ENCODE measurements around the gene ACVR1. TPM values are rescaled to one million over a fixed set of nuclear protein-coding genes. Genes with fewer than 3 reads are reported as not detected.

ACVR1 gene
- total and polyA plus RNA-seq, 4 donors = 21.1 to 24.8 (median 23.2) TPM

- H3K4me1 ChIP-seq (ENCODE audit: control insufficient read depth, insufficient read depth, low read length) = peaks cover 21% of the 10 kb centered on the region
- WGBS (ENCODE audit: insufficient coverage) = 33% methylated on average over 10 of the region's 13 CpGs
- peak in 3 of 6 donors; percentile 48 to 81 (median 77) for DNase-seq (ENCODE audit: low read depth in 4 of 6, low spot score in 6 of 6)
Measured at GRCh38 chr2:157837851-157838441, 38.2 kb downstream of the ACVR1 start.

GRCh38 chr2:157836531-157836930, 39.6 kb downstream of the ACVR1 start:
- Histone ChIP-seq H3K4me3 (ENCODE audit: low read depth, low read length) (no peak overlapping the region), H3K36me3 (ENCODE audit: control insufficient read depth, insufficient read depth, low read length) (no peaks in the 10 kb centered on the region), H3K27ac (ENCODE audit: low read depth, low read length) (no peak overlapping the region), H3K27me3 (ENCODE audit: control insufficient read depth, insufficient read depth, low read length) (no peaks in the 10 kb centered on the region), H3K9me3 (ENCODE audit: control insufficient read depth, insufficient read depth, low read length) (no peaks in the 10 kb centered on the region), H3K4me1 (ENCODE audit: control insufficient read depth, insufficient read depth, low read length) (peaks cover 21% of the 10 kb centered on the region)
- WGBS (ENCODE audit: insufficient coverage) = 84% methylated on average over 3 of the region's 3 CpGs
- DNase-seq (ENCODE audit: low read depth in 4 of 6, low spot score in 6 of 6) = no peak

More at GRCh38 chr2:157837851-157838441, 38.2 kb downstream of the ACVR1 start:
- H3K9me3 ChIP-seq (ENCODE audit: control insufficient read depth, insufficient read depth, low read length) = no peaks in the 10 kb centered on the region
- no peaks in the 10 kb centered on the region for H3K27me3 ChIP-seq (ENCODE audit: control insufficient read depth, insufficient read depth, low read length)
- H3K27ac ChIP-seq (ENCODE audit: low read depth, low read length) = peak overlapping the region; percentile 54
- H3K4me3 ChIP-seq (ENCODE audit: low read depth, low read length) = peak overlapping the region; percentile 9
- no peaks in the 10 kb centered on the region for H3K36me3 ChIP-seq (ENCODE audit: control insufficient read depth, insufficient read depth, low read length)

DNA sequence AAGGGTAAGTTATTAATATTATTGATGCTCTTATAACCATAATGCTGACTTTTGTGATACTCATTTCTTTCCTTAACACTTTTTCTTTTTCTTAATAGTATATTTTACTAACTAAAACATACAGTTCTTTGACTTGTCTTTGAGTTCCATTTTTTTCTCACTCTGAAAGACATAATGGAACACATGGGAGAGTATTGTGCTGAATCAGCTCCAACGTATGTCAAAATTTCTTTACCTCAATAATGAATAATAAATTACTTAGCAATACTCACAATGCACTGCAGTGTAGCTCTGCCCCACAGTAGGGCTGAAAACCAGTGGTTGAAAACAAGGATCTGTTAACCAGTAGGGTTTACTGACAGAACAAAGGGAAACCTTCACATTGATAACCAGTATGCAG, 40.7 kb downstream of the ACVR1 start:
- DNase-seq (ENCODE audit: low read depth in 4 of 6, low spot score in 6 of 6) = no peak
- Histone ChIP-seq H3K36me3 (ENCODE audit: control insufficient read depth, insufficient read depth, low read length) (no peaks in the 10 kb centered on the region), H3K4me3 (ENCODE audit: low read depth, low read length) (no peak overlapping the region), H3K27ac (ENCODE audit: low read depth, low read length) (no peak overlapping the region), H3K4me1 (ENCODE audit: control insufficient read depth, insufficient read depth, low read length) (peaks cover 17% of the 10 kb centered on the region), H3K9me3 (ENCODE audit: control insufficient read depth, insufficient read depth, low read length) (no peaks in the 10 kb centered on the region), H3K27me3 (ENCODE audit: control insufficient read depth, insufficient read depth, low read length) (no peaks in the 10 kb centered on the region)
- WGBS (ENCODE audit: insufficient coverage) = no CpG with 5 or more reads among the region's 1 CpG

DNA sequence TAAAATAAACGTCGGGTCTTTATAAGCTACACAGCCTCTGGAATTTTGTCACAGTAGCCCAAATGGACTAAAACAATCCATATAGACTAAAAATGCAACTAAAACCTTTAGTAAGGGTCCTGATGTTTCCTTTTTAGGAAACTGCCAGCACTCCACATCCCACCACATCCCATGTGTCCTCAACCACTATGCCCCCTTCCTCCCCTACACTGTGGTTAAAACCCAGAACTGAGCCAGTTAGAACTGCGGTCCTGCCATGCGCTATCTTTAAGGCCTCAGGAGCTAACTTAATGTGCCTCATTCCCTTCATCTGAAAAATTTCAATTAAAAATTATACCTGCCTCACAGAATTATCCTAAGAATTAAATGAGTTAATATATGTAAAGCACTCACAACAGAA, 41.1 kb downstream of the ACVR1 start:
- H3K36me3 ChIP-seq (ENCODE audit: control insufficient read depth, insufficient read depth, low read length) = no peaks in the 10 kb centered on the region
- no peaks in the 10 kb centered on the region for H3K9me3 ChIP-seq (ENCODE audit: control insufficient read depth, insufficient read depth, low read length)
- no peak for DNase-seq (ENCODE audit: low read depth in 4 of 6, low spot score in 6 of 6)
- H3K4me3 ChIP-seq (ENCODE audit: low read depth, low read length) = no peak overlapping the region
- 88% methylated on average over 2 of the region's 4 CpGs for WGBS (ENCODE audit: insufficient coverage)
- no peaks in the 10 kb centered on the region for H3K27me3 ChIP-seq (ENCODE audit: control insufficient read depth, insufficient read depth, low read length)
- H3K27ac ChIP-seq (ENCODE audit: low read depth, low read length) = no peak overlapping the region
- H3K4me1 ChIP-seq (ENCODE audit: control insufficient read depth, insufficient read depth, low read length) = peaks cover 17% of the 10 kb centered on the region

GRCh38 chr2:157833721-157834120, 42.4 kb downstream of the ACVR1 start:
- H3K4me3 ChIP-seq (ENCODE audit: low read depth, low read length) = no peak overlapping the region
- DNase-seq (ENCODE audit: low read depth in 4 of 6, low spot score in 6 of 6) = no peak
- no peaks in the 10 kb centered on the region for H3K9me3 ChIP-seq (ENCODE audit: control insufficient read depth, insufficient read depth, low read length)
- no CpG with 5 or more reads among the region's 1 CpG for WGBS (ENCODE audit: insufficient coverage)
- no peaks in the 10 kb centered on the region for H3K36me3 ChIP-seq (ENCODE audit: control insufficient read depth, insufficient read depth, low read length)
- peaks cover 8% of the 10 kb centered on the region for H3K4me1 ChIP-seq (ENCODE audit: control insufficient read depth, insufficient read depth, low read length)
- H3K27ac ChIP-seq (ENCODE audit: low read depth, low read length) = no peak overlapping the region
- H3K27me3 ChIP-seq (ENCODE audit: control insufficient read depth, insufficient read depth, low read length) = no peaks in the 10 kb centered on the region

GRCh38 chr2:157831573-157832315, 44.4 kb downstream of the ACVR1 start:
- no peaks in the 10 kb centered on the region for H3K4me1 ChIP-seq (ENCODE audit: control insufficient read depth, insufficient read depth, low read length)
- WGBS (ENCODE audit: insufficient coverage) = 85% methylated on average over 2 of the region's 3 CpGs
- no peak overlapping the region for H3K4me3 ChIP-seq (ENCODE audit: low read depth, low read length)
- no peak for DNase-seq (ENCODE audit: low read depth in 4 of 6, low spot score in 6 of 6)
- no peaks in the 10 kb centered on the region for H3K27me3 ChIP-seq (ENCODE audit: control insufficient read depth, insufficient read depth, low read length)
- no peak overlapping the region for H3K27ac ChIP-seq (ENCODE audit: low read depth, low read length)
- no peaks in the 10 kb centered on the region for H3K9me3 ChIP-seq (ENCODE audit: control insufficient read depth, insufficient read depth, low read length)
- H3K36me3 ChIP-seq (ENCODE audit: control insufficient read depth, insufficient read depth, low read length) = no peaks in the 10 kb centered on the region

DNA sequence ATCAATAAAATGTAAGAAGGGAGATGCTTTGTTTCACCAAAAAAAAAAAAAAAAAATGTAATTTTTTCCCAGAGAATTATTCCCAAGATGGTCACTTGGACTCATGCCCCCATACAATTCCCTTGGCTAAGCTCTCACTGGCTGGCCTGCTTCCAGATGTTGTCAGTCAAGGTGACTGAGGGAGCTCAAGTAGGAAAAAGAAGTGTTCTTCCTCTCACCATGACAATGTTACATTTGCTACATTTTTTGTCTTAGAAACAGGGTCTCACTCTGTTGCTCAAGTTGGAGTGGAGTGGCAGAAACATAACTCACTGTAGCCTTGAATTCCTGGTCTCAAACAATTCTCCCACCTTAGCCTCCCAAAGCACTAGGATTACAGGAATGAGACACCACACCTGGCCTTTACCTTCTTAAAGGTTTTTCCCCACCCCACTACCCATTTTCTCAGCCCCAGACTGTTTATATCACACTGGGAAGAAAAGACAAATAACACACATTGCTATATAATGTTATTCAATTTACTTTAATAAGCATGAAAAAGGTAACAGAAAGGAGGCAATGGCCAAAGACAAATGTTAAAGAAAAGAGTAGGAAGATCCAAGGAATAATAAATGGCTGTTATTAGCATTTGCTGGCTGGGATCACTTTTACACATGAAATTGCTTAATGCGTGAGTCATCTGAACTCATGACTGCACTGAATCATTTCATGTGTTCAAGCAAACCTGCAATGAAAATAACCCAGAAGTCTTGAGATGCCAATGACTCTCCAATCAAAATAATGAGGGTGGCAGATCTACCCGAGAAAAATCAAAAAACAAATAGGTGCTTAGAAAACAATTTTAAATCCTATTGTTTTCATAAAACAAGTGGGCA, 45.2 kb downstream of the ACVR1 start:
- no peak overlapping the region for H3K27ac ChIP-seq (ENCODE audit: low read depth, low read length)
- H3K4me3 ChIP-seq (ENCODE audit: low read depth, low read length) = no peak overlapping the region
- H3K36me3 ChIP-seq (ENCODE audit: control insufficient read depth, insufficient read depth, low read length) = no peaks in the 10 kb centered on the region
- no peaks in the 10 kb centered on the region for H3K9me3 ChIP-seq (ENCODE audit: control insufficient read depth, insufficient read depth, low read length)
- no peaks in the 10 kb centered on the region for H3K4me1 ChIP-seq (ENCODE audit: control insufficient read depth, insufficient read depth, low read length)
- DNase-seq (ENCODE audit: low read depth in 4 of 6, low spot score in 6 of 6) = peak in 1 of 6 donors; percentile 46
- no CpG with 5 or more reads among the region's 2 CpGs for WGBS (ENCODE audit: insufficient coverage)
- H3K27me3 ChIP-seq (ENCODE audit: control insufficient read depth, insufficient read depth, low read length) = no peaks in the 10 kb centered on the region

DNA sequence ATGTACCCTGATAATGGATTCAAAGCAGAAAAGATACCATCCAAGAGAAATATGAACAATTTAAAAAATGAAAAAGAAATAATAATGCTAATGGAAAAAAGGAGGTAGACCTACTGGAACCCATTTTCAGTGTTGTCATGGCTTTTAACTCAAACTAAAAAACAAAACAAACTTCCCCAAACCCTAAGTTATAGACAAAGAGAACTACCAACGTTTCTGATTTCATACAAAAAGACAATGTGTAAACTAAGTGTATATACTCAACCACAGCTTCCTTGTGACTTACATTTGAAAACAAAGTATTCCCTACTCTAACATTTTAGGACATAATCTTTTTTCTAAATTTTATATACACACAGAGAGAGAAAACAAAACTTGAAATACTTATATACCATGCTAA, 45.9 kb downstream of the ACVR1 start:
- no peak for DNase-seq (ENCODE audit: low read depth in 4 of 6, low spot score in 6 of 6)
- Histone ChIP-seq H3K27me3 (ENCODE audit: control insufficient read depth, insufficient read depth, low read length) (no peaks in the 10 kb centered on the region), H3K36me3 (ENCODE audit: control insufficient read depth, insufficient read depth, low read length) (no peaks in the 10 kb centered on the region), H3K9me3 (ENCODE audit: control insufficient read depth, insufficient read depth, low read length) (no peaks in the 10 kb centered on the region), H3K4me1 (ENCODE audit: control insufficient read depth, insufficient read depth, low read length) (no peaks in the 10 kb centered on the region), H3K27ac (ENCODE audit: low read depth, low read length) (no peak overlapping the region), H3K4me3 (ENCODE audit: low read depth, low read length) (no peak overlapping the region)
- WGBS (ENCODE audit: insufficient coverage) = no CpG with 5 or more reads among the region's 1 CpG

GRCh38 chr2:157827377-157827776, 48.8 kb downstream of the ACVR1 start:
- Histone ChIP-seq H3K9me3 (ENCODE audit: control insufficient read depth, insufficient read depth, low read length) (no peaks in the 10 kb centered on the region), H3K4me3 (ENCODE audit: low read depth, low read length) (no peak overlapping the region), H3K27me3 (ENCODE audit: control insufficient read depth, insufficient read depth, low read length) (no peaks in the 10 kb centered on the region), H3K27ac (ENCODE audit: low read depth, low read length) (no peak overlapping the region), H3K36me3 (ENCODE audit: control insufficient read depth, insufficient read depth, low read length) (no peaks in the 10 kb centered on the region), H3K4me1 (ENCODE audit: control insufficient read depth, insufficient read depth, low read length) (no peaks in the 10 kb centered on the region)
- no peak for DNase-seq (ENCODE audit: low read depth in 4 of 6, low spot score in 6 of 6)
- WGBS (ENCODE audit: insufficient coverage) = 97% methylated on average over 2 of the region's 3 CpGs
